Myocyte (in vitro differentiated cells): ENCODE data around the gene ASPG. TPM values are rescaled to one million over a fixed set of nuclear protein-coding genes. Genes with fewer than 3 reads are reported as not detected.

ENCODE experiments used
- DNase-seq: peaks from one replicate; pipeline ENCODE4 v3.0.0-alpha.2; 2012; ENCODE audit warnings: low read depth
- total RNA-seq: library from RNA; depleted of rRNA; stranded (reverse); fragments of >200 nt; gene quantifications from 2 replicates; pipeline ENCODE4 v1.2.3, GENCODE V29; 2014

ASPG gene
- total RNA-seq, 1 donor from 2014 or later, result not detected

DNA sequence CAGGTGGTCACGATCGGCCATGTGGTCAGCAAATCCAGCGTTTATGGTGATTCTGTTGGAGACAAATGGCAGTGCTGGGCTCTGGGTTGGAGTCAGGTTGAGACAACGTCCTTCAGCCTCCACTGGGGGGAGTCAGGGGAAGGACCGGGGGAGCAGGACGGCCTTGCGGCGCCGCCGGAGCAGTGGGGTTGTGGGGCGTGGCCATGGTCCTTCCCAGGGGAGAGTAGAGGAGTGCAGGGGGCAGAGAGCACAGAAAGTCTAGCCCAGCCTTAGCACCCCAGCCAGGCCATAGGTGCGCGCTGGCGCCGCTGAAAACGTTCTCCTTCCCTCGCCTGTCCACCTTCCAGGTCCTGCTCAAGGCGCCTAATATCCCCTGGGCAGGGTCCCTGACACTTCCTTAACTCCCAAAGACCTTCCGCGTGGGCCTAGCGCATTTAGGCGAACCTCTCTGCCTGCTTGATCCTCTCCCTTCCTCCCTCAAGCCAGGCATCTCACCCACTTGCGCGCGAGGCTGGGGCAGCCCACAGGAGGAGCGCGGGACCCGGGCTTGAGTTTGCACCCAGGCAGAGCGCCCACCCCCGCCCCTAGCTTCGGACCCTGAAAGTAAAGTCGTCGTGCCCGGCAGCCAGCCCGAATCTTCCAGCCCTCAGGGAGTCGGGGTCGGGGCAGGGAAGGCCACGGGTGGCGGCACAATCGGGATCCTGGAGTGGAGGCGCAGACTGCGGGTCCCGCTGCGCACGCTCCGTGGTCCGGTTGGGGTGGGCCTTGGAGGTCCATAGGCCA lies 49.8 kb downstream of the ASPG start:
- DNase-seq, result peak; percentile 20

- no peak for DNase-seq
Observed at GRCh38 chr14:104135904-104136471, 50.5 kb downstream of the ASPG start.

DNA sequence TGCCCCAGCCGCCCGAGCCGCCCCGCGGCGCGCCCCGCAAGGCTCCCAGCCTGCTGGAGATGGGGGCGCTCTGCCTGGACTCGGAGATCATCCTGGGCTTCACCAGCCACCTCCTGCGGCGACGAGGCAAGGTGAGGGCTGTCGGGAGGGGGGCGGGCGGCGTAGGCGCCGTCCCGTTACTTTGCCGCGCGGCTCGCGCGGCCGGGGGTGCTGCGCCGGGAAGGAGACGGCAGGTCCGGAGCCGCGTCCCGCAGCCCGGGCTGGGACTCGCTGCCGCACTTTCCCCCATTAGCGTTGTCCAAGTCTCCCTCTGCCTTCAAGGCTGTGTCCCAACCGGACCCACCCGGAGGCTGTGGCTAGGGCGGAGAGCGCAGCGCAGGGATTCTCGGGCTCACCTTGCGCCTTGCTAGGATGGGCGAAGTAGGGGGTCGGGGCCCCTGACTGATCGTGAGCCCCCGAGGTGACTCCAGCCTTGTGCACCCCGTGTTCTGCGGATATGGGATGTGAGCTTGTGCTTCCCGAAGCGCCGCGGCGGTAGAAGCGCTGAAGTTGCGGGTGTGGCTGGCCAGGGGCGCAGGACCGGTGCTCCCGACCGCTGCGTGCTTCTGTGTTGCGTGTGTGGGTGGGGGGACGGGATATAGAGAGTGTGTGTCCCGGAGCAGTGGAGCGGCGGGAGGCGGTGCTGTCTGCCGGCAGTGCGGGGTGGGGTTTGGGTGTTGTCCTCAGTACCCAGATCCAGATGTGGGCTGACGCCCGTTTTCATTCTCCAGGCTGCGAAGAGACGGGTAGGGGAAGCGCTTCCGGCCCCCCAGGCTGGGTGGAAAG lies 51.2 kb downstream of the ASPG start:
- DNase-seq, result no peak

DNA sequence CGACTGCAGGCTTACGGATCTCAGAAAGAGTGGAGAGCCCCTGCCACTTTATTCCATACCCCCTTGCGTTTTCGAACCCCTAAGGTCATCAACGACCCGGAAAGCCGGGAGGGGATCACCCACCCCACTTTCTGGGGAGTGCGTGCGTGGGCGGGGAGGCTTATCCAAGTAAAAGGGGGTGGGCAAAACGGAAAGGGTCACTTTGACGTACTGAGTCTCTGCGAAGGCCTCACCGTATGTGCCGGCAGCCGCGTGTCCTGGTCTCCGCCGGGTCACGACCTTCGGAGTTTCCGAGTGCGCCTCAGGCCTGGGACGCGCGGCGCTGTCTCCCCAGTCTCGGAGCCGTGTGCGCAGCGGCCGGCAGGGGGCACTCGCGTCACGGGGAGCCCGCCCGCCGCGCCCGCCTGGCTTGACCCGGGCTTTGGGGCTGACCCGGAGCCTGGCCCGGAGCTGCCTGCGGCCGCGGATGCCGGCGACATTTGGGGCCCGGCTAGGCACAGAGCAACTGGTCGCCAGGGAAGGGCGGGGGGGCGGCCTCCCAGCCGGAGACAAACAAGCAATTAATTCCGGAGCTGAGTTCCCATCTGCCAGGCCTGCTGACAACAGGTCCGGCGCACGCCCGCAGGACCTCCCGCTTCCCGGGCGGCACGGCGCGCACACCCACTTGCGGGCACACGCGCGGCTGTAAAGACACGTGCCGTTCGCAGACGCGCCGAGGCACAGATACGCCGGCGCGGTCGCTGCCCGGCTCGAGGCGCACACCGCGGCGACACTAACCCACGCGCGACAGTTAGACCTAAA lies 52.0 kb downstream of the ASPG start:
- DNase-seq, result peak; percentile 32

GRCh38 chr14:104138098-104138717 lies 52.7 kb downstream of the ASPG start, which contains the start of gene KIF26A:
TSS of gene KIF26A (plus strand) at chr14:104138587. CDS start at chr14:104138723, 136 bp downstream.
- no peak for DNase-seq

- DNase-seq, result no peak
Observed at GRCh38 chr14:104138718-104139459, 53.4 kb downstream of the ASPG start.

- no peak for DNase-seq
Observed at GRCh38 chr14:104139460-104140212, 54.1 kb downstream of the ASPG start.

GRCh38 chr14:104140213-104140462 lies 54.6 kb downstream of the ASPG start:
- no peak for DNase-seq

DNA sequence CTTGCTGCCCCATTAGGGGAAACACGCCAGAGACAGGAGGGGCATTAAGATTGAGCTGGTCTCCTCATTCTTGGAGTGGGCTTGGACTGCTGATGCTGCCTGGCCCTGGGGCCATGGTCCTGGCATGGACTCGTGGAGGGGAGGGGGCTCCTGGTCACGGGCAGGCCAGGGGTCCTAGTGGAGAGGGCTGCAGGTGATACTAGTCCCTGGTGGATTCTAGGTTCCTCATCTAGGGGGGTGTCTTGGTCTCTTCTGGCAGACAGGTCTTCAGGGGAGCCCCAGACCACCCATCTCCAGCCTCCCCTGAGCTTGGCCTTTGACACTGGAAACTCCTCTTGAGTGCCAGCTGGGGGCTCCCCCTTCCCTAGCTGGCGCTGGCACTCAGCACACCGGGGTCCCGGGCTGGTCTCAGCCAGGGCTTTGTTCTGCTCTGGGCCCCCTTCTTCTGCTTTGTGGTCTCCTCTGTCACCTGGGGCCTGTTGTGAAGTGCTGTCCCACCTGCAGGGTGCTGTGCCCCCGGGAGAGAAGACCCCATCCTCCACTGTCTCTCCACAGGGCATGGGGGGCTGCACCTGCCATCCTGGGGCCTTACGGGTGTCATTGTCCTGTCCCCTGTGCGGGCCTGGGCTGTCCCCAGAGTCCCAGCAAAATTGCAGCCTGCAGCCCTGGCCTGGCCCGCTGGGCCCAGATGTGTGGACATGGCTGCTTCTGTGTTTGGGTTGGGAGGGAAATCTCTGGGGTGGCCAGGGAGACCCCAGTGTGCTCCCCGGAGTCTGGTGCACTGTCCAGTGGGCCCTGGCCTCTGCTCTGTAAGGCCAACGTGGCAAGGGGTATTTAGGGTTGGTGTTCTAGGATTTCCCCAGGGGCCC lies 55.2 kb downstream of the ASPG start:
- DNase-seq, result no peak

DNA sequence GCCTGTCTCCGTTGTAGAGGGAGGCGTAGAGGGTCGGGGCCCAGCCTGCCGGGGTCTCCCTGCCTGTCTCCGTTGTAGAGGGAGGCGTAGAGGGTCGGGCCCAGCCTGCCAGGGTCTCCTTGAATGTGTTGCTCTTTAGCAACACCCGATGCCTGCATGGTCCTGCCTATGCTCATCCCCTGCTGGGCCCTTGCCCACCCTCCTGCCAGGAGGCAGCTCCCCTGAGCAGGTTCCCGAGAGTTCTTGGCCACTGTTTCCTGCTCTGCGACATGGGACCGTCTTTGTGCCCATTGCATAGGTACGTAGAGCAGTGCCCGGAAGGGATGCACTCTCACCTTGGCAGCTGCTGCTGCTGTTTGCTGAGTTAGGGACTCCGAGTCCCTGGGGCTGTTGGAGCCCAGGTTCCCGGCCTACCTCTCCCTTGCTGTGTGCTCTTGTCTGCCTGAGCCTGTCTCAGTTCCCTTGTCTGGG lies 56.2 kb downstream of the ASPG start:
- no peak for DNase-seq

DNA sequence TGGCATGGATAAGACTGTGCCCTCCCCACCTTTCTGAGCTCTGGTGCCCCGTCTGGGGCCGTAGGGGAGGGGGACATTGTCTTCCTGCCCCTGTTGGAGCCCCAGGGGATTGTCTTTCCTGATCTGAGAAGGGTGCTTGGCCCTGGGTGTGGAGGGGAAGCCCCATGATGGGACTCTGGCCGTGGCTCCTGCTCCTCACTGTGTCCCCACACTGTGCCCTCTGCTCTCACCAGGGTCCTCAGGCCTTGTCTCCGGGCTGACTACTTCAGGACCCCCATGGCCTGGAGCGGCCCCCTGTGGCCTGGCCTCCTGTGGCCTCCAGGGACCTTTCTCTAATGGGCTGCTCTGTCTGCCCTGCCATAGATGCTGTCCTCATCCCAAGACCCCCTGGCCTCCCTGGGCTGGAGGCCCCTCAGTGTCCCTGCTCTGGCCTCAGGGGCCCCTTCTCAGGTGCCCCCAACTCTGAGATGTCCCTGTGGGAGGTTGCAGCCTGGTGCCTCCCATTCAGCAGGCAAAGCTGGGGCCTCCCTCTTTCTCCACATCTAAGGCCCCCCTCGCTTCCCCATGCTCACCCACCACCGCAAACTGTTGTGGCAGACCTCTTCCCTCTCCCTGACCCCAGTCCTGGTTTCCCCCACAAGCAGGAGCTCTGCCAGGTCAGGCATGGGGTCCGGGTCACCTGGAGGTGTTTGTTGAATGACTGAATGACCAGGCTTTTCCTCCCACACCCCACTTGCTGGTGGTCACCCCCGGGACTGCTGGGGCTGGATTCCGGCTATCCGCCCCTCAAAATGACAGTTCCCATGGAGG lies 56.8 kb downstream of the ASPG start:
- DNase-seq, result no peak

DNA sequence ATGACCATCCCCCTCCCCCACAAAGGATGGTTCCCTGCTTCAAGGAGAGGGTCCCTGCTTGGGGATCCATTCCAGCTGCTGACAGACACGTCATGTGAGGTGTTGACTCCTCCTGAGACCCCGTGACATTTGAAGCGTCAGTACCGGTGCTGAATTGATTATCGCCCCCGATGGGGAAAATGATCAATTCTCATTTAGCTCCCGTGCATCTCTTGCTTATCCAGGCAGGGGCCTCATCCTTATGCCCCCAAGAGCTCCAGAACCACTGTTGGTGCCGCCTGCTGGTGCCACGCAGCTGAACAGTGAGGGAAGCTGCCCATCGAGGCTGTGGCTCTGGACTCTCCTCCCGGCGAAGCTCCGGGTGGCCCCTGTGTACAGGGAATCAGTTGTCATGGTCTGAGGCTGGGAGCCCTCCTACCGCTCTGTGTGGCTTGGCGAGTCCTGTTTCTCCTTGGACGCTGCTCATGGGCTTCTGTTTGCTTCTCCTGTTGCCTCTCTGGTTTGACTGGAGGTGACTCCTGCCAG lies 57.5 kb downstream of the ASPG start:
- no peak for DNase-seq

- DNase-seq, result no peak
Observed at GRCh38 chr14:104143521-104144452, 58.3 kb downstream of the ASPG start.

DNA sequence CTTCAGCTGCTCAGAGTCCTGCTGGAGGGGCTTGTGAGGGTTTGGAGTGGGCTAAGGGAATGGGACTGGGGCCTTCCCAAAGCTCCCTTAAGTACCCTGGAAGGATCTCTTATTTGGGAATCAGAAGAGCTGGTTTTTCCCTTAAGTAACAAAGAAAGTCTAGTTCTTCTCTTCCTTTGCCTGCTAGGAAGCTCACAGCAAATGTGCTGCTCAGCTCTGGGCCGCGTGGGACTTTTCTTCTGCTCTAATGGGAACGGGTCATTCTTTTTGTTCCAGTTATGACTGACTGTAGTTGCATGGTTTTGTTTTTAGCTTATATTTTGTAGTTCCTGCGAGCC lies 58.9 kb downstream of the ASPG start:
- DNase-seq, result no peak

GRCh38 chr14:104144911-104145825 lies 59.7 kb downstream of the ASPG start:
- DNase-seq, result no peak
